B cell (primary cell): Measurements from ENCODE around the gene TMEM185A. TPM values are rescaled to one million over a fixed set of nuclear protein-coding genes. Genes with fewer than 3 reads are reported as not detected.
"Not testable (repeated sequence)": the region's sequence is repeated elsewhere in the genome, so short reads cannot be mapped to it uniquely, and the experiment has no call there.

ENCODE experiments used
- ATAC-seq: fragments of 200-7000 bp; cut with Tn5 transposase; one replicate; pipeline ENCODE4 v1.10.0; 2021; ENCODE audit warnings: low read depth, mild to moderate bottlenecking, moderate number of reproducible peaks, moderate library complexity
- CTCF ChIA-PET: fragments of 350-600 bp; sonication (Branson Sonifier 250); formaldehyde crosslinking; loops from one replicate; lab custom pipeline; 2021; ENCODE audit warnings: antibody characterized with exemption, inconsistent platforms; lab: Charles Lee
- POLR2A ChIA-PET: fragments of 350-600 bp; sonication (Branson Sonifier 250); formaldehyde crosslinking; loops from one replicate; lab custom pipeline; 2021; ENCODE audit warnings: antibody characterized with exemption; lab: Charles Lee
- DNase-seq: peaks from one replicate; pipeline ENCODE4 v3.0.0; 2013
- H2AFZ ChIP-seq: 2 replicates; pipeline ENCODE4 v1.6.1; 2012; ENCODE audit warnings: mild to moderate bottlenecking, low read depth, low read length; ENCODE audit not compliant: insufficient read depth, poor library complexity, severe bottlenecking
- H3K27ac ChIP-seq, 2 donors: 1 replicate in 1 of 2; 2 replicates in 1 of 2; pipeline ENCODE4 v1.5.1; 2012 to 2013; ENCODE audit warnings: low read length in 2 of 2, mild to moderate bottlenecking in 2 of 2, moderate library complexity in 1 of 2
- H3K27me3 ChIP-seq, 4 experiments: fragments of 200-600 bp in 1 of 4; sonication (generic) in 1 of 4; replicated peaks in 1 of 4; 1 replicate in 2 of 4; 2 replicates in 2 of 4; pipeline versions ENCODE4 v1.6.1 to v1.7.0; 2013 to 2016; ENCODE audit warnings: low read length in 3 of 4, mild to moderate bottlenecking in 2 of 4, mixed read lengths in 1 of 4, moderate library complexity in 1 of 4; ENCODE audit not compliant: insufficient read depth in 4 of 4, control insufficient read depth in 3 of 4; ENCODE audit errors: control extremely low read depth in 1 of 4
- H3K36me3 ChIP-seq, 2 experiments: replicated peaks in 1 of 2; 1 replicate in 1 of 2; 2 replicates in 1 of 2; pipeline versions ENCODE4 v1.6.1 to v1.7.1; 2013; ENCODE audit warnings: low read length in 1 of 2; ENCODE audit not compliant: insufficient read depth in 2 of 2, control insufficient read depth in 1 of 2; ENCODE audit errors: control extremely low read depth in 1 of 2, extremely low read depth in 1 of 2
- H3K4me1 ChIP-seq, 2 donors: fragments of 200-600 bp in 1 of 2; sonication (generic) in 1 of 2; 1 replicate in 1 of 2; 2 replicates in 1 of 2; pipeline versions ENCODE4 v1.5.1 to v1.6.1; 2013 to 2017; ENCODE audit warnings: low read length in 2 of 2; ENCODE audit not compliant: control insufficient read depth in 2 of 2, insufficient read depth in 2 of 2
- H3K4me2 ChIP-seq: replicated peaks from 2 replicates; pipeline ENCODE3; 2012; ENCODE audit warnings: mild to moderate bottlenecking, low read depth, low read length; ENCODE audit not compliant: poor library complexity, severe bottlenecking
- H3K4me3 ChIP-seq, 5 experiments: fragments of 200-600 bp in 1 of 5; sonication (generic) in 1 of 5; 1 replicate in 3 of 5; 2 replicates in 2 of 5; pipeline versions ENCODE4 v1.5.1 to v1.7.0; 2011 to 2016; ENCODE audit warnings: low read length in 4 of 5, mild to moderate bottlenecking in 4 of 5, low read depth in 2 of 5, control low read depth in 1 of 5, moderate library complexity in 1 of 5; ENCODE audit not compliant: insufficient read depth in 1 of 5; ENCODE audit errors: control extremely low read depth in 1 of 5, extremely low read depth in 1 of 5
- H3K79me2 ChIP-seq: fragments of 200-600 bp; sonication (generic); one replicate; pipeline ENCODE4 v1.6.0; 2016; ENCODE audit warnings: low read length; ENCODE audit not compliant: control insufficient read depth, insufficient read depth
- H3K9ac ChIP-seq: fragments of 200-600 bp; sonication (generic); 2 replicates; pipeline ENCODE4 v1.6.1; 2017; ENCODE audit warnings: mild to moderate bottlenecking, low read length, moderate library complexity
- H3K9me3 ChIP-seq, 3 donors: one replicate each; pipeline versions ENCODE4 v1.6.1 to v1.7.1; 2013; ENCODE audit warnings: low read length in 2 of 3; ENCODE audit not compliant: control insufficient read depth in 2 of 3, insufficient read depth in 1 of 3; ENCODE audit errors: control extremely low read depth in 1 of 3
- H4K20me1 ChIP-seq: 2 replicates; pipeline ENCODE4 v1.6.0; 2012; ENCODE audit warnings: mild to moderate bottlenecking, low read length; ENCODE audit not compliant: insufficient read depth, control insufficient read depth, poor library complexity, severe bottlenecking
- H3K27ac Mint-ChIP-seq: one replicate; pipeline ENCODE4 v1.8.0; 2021; ENCODE audit warnings: mixed read lengths
- H3K27me3 Mint-ChIP-seq: one replicate; pipeline ENCODE4 v1.8.0; 2021; ENCODE audit warnings: mixed read lengths
- H3K4me1 Mint-ChIP-seq: one replicate; pipeline ENCODE4 v1.8.0; 2021; ENCODE audit warnings: mixed read lengths
- H3K4me3 Mint-ChIP-seq: one replicate; pipeline ENCODE4 v1.8.0; 2021; ENCODE audit warnings: mixed read lengths
- H3K9me3 Mint-ChIP-seq: one replicate; pipeline ENCODE4 v1.8.0; 2022; ENCODE audit warnings: mixed read lengths; ENCODE audit not compliant: insufficient read depth
- WGBS: methylation state at CpG from one replicate; pipeline ENCODE4 v1.1.5; 2013; ENCODE audit warnings: missing lambda C conversion rate; ENCODE audit not compliant: insufficient coverage; 5-methylcytosine and 5-hydroxymethylcytosine counted together
- intact Hi-C: fragments of 100-400 bp; cut with micrococcal nuclease; formaldehyde crosslinking; loops from one replicate; pipeline ENCODE4 v1.10.0; 2022
- polyA plus RNA-seq: library from polyadenylated mRNA; depleted of rRNA; stranded (reverse); fragments of >200 nt; gene quantifications from 2 replicates; pipeline ENCODE4 v1.2.3, GENCODE V29; 2012
- total RNA-seq, 2 donors: library from RNA; stranded (reverse); fragments of 120-200 nt in 1 of 2; gene quantifications; 1 replicate in 1 of 2; 2 replicates in 1 of 2; pipeline versions ENCODE4 v1.2.3 to v1.2.4, GENCODE V29; 2013 to 2022

TMEM185A gene
- total and polyA plus RNA-seq, 2 donors (not counting 1 experiment from before 2014, with no cell fraction given) = 17.8 to 28.6 TPM

DNA sequence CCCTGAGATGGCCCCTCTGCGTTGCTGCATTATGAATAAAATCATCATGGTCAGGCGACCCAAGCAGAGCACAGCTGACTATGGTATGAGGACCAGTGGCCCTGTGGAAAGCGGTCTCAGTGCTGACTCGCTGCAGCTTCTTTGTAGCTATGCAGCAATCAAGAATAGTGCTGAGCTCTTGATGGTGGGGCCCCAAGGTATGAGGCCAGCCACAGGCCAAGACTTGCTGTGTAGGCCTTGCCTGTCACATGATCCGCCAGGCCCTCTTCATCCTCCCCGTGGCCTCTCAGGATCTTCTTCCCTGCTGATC lies 79.7 kb downstream of the TMEM185A start:
- H3K27me3 ChIP-seq, H3K27ac ChIP-seq, H3K9me3 ChIP-seq, CTCF ChIA-PET, H3K4me2 ChIP-seq, H3K4me3 Mint-ChIP-seq, H3K79me2 ChIP-seq, H3K4me1 Mint-ChIP-seq, H3K4me1 ChIP-seq, H2AFZ ChIP-seq, H3K9ac ChIP-seq, ATAC-seq, H3K27me3 Mint-ChIP-seq, H3K27ac Mint-ChIP-seq, H3K4me3 ChIP-seq, POLR2A ChIA-PET, H3K9me3 Mint-ChIP-seq, H4K20me1 ChIP-seq, DNase-seq, intact Hi-C loops, H3K36me3 ChIP-seq: not testable (repeated sequence)
- no CpG with 5 or more reads among the region's 6 CpGs for WGBS

- CTCF ChIA-PET, POLR2A ChIA-PET, H4K20me1 ChIP-seq, H3K9me3 ChIP-seq, H3K9ac ChIP-seq, intact Hi-C loops, H3K27me3 ChIP-seq, H3K27ac Mint-ChIP-seq, DNase-seq, H3K27me3 Mint-ChIP-seq, H3K27ac ChIP-seq, H3K9me3 Mint-ChIP-seq, H3K79me2 ChIP-seq, H3K36me3 ChIP-seq, H3K4me1 Mint-ChIP-seq, ATAC-seq, H3K4me3 ChIP-seq, H2AFZ ChIP-seq, H3K4me2 ChIP-seq, H3K4me1 ChIP-seq, H3K4me3 Mint-ChIP-seq: not testable (repeated sequence)
- no CpG with 5 or more reads among the region's 4 CpGs for WGBS
Measured at GRCh38 chrX:149551245-149551938, 80.2 kb downstream of the TMEM185A start.

- H3K9me3 ChIP-seq, POLR2A ChIA-PET, intact Hi-C loops, H3K4me1 Mint-ChIP-seq, H4K20me1 ChIP-seq, H3K27ac Mint-ChIP-seq, H3K79me2 ChIP-seq, DNase-seq, H2AFZ ChIP-seq, H3K4me2 ChIP-seq, H3K4me3 ChIP-seq, H3K27ac ChIP-seq, CTCF ChIA-PET, H3K9me3 Mint-ChIP-seq, H3K4me1 ChIP-seq, H3K27me3 ChIP-seq, H3K36me3 ChIP-seq, H3K27me3 Mint-ChIP-seq, H3K4me3 Mint-ChIP-seq, ATAC-seq, H3K9ac ChIP-seq: not testable (repeated sequence)
- WGBS = no CpG with 5 or more reads among the region's 1 CpG
Measured at GRCh38 chrX:149550454-149550853, 81.1 kb downstream of the TMEM185A start.

DNA sequence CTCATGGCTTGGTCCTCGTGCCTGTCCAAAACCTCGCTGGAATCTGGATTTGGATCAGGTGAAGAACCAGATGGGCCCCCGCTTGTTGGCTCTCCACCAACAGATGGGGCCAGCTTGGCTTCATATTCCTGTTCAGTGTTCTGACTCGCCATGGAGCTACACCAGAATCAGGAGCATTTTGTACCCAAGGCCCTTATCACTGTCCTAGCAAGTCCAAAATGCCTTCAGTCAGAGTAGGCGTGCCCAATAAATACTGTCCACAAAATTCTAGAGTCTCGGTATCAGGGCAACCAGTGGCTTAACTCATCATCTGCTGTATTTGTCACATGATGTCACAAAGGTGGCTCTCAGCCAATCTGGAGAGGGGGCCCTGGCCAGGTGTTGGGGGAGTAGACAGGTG lies 81.9 kb downstream of the TMEM185A start, which contains the start of gene HSFX3:
Gene HSFX3, minus strand, starts transcription at position 224 of the 400 bp plus-strand sequence. Its CDS starts 72 bp downstream, at position 152.
- H3K79me2 ChIP-seq, DNase-seq, H3K4me2 ChIP-seq, H2AFZ ChIP-seq, H3K9me3 Mint-ChIP-seq, H3K27ac Mint-ChIP-seq, H3K4me3 ChIP-seq, H3K4me1 Mint-ChIP-seq, CTCF ChIA-PET, H4K20me1 ChIP-seq, H3K4me3 Mint-ChIP-seq, ATAC-seq, H3K9me3 ChIP-seq, POLR2A ChIA-PET, H3K27ac ChIP-seq, intact Hi-C loops, H3K27me3 Mint-ChIP-seq, H3K36me3 ChIP-seq, H3K9ac ChIP-seq, H3K27me3 ChIP-seq, H3K4me1 ChIP-seq: not testable (repeated sequence)
- WGBS = no CpG with 5 or more reads among the region's 6 CpGs
